Body of pancreas (tissue), 4 donors: ENCODE data around the gene AFG1L.

Source experiments
- CTCF ChIP-seq, 7 experiments: fragments of 450-650 bp in 4 of 7; fragments of 200-600 bp in 3 of 7; sonication (generic) in 3 of 7; IDR thresholded peaks; one replicate each; pipeline ENCODE4 v1.5.1; 2016 to 2019; ENCODE audit warnings: antibody characterized with exemption in 7 of 7
- POLR2A ChIP-seq, 3 donors: fragments of 450-650 bp; IDR thresholded peaks; one replicate each; pipeline ENCODE4 v1.6.1; 2016; ENCODE audit warnings: antibody characterized with exemption in 3 of 3, mild to moderate bottlenecking in 2 of 3

GRCh38 chr6:108565091-108565766 is 270.4 kb downstream of the AFG1L start:
- TF ChIP-seq POLR2A (IDR thresholded peaks at IDR 0.05) (no peak), CTCF (IDR thresholded peaks at IDR 0.05) (no peak)
